ENCODE measurements around the gene CNNM4.
A peak's percentile ranks its signal among the peaks of the same experiment; 100 is the strongest.

Gene CNNM4

DNA sequence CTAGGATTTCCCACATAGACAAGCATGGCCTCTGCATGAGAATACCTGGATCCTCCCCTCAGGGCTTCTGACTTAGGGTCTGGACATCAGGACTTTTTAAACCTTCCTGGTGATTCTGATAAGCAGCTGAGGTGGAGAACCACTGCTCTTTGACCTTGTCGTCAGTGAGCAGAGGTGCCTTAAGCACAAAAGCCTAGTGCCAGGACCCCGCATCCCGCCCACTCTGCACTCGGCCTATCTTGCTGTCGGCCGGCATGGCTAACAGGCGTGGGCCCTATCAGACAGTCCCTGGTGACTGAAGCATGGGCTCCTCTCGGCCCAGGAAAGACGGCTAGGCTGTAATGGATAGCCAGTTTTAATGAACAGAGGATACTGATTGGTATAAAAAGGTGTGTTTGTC lies 76.9 kb downstream of the CNNM4 start:
- no peak for DNase-seq

DNA sequence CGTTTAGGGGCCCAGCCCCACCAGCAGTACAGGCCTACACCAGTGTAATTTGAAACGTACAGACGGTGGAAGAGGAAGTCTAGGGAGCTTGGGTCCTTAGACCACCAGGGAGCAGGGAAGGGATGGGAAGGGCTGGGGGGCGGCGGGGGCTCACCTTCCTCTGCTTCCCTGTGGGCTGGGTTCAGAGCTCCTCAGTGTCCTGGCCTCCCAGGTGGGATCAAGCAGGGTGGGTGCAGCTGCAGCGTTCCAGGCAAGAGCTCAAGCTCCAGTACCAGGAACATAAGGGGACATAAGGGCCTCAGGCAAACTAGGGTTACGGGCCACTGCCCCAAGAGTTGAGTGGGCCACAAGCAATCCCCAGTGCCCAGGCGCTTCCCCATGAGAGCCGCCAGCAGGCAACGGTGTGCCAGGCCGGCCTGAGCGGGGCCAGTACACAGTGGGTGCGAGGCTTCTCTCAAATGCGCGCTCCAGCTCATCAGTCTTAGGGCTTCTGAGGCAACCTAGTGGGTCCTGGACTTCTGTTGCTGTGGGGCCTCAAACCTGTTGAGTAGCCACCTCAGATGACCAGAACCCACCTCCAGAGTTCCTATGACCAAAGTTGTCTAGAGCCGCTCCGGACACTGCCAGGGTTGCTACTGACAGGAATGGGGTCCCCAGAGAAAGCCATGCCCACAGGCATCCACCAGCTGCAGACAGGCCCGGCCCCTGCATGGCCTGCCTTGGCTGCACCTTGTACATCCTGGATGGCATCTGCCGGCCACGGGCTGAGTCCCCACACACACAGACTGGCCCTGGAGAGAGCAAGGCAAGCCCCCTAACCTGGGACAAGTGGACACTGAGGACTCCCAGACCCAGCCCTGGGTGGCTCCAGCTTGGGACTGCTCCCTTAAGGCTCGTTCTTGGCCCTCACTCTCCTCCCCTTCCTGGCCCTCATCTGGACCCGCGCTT lies 77.9 kb downstream of the CNNM4 start:
- DNase-seq, result no peak

DNA sequence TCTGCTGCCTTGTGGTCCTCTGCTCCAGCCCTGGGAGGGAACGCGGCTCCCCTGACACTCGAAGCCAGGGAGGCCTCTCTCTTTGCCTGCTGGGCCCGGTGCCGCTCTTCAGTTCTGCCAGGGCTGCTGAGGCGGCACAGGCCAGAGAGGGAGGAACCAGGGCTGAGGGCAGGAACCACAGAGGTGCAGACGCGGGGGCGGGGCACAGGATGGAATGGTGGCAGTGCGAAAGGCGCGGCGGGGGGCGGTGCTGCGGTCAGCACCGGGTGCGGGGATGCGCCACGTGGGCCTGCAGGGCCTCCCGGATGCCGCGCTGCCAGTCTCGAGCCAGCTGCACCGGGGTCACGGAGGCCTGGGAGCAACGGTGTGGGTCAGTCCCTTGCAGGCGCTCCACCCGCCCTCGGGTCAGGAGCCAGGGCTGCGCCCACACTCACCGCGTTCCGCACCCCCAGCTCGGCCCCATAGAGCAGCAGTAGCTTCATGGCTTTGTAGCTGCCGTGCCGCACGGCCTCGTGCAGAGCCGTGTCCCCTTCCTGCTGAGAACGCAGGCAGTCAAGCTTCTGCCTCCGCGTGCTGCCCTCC lies 78.7 kb downstream of the CNNM4 start:
- DNase-seq, result no peak

DNA sequence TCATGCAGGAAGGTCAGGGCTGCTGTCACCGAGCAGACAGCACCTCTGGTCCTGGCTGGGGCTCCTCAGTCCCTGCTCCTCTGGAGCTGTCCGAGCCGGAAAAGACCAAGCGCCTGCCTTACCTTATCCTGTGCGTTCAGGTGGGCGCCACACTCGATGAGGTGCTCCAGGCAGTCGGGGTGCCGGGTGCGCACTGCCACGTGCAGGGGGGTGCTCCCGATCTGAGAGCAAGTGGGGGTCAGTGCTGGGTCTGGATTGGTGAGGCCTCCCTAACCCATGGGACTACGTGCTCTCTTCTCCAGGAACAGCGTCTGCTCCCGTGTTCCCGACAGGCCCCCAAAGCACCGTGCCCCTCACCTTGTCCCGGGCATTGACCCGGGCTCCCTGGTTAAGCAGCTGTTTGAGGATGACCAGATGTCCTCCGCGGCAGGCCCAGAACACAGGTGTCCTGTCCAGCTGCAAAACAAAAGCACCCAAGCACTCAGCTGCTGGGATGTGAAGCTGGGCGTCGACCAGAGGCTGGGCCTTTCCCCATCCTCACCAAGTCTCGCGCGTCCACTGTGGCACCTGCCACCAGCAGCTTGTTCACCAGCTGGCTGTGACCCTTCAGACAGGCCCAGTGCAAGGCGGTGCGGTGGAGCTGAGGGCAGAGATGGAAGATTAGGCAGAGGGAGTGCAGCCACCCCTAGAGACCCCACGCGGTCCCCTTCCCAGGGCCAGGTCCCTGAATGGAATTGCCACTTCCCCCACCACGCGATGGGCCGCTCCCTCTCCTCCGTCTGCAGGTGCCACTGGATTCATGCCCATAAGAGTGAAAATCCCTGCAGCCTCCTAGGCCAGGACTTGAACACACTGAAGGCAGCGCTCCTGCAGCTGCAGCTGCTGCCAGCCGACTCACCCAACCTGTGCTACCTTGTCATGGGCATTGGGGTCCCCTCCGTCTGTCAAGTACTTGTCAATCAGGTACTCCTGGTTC lies 79.5 kb downstream of the CNNM4 start:
- no peak for DNase-seq

DNA sequence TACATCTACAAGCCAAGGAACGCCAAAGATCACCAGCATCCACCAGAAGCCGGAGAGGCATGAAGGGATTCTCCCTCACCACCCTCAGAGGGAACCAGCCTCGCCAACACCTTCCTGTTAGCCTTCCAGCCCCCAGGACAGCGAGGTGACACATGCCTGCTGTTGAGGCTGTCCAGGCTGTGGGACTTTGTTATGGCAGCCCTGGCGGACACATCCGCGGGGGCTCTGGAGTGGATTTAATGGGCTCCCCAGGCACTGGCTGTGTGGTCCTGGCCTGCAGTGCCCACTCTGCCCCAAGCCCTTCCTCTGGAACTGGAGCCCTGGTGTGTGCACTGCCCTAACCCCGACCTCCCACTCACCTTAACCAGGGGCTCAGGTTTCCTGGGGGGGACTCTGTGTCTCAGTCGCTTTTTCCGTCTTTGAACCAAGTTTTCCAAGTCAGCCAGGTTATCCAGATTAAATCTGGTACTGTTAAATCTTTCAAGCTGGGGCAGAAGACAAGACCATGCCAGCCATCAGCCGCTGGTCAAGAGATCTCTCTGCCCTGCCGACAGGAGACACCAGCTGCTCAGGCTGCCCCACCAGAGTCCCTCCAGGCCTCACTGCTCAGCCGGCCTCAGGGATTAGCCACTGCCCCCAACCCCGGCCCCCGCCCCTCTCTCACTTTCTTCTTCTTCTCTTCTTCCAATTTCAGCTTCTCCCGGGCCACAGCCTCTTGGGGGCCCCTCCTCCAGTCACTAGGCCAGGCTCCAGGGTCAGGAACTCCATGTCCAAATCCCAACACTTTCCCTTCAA lies 81.2 kb downstream of the CNNM4 start:
- no peak for DNase-seq

DNA sequence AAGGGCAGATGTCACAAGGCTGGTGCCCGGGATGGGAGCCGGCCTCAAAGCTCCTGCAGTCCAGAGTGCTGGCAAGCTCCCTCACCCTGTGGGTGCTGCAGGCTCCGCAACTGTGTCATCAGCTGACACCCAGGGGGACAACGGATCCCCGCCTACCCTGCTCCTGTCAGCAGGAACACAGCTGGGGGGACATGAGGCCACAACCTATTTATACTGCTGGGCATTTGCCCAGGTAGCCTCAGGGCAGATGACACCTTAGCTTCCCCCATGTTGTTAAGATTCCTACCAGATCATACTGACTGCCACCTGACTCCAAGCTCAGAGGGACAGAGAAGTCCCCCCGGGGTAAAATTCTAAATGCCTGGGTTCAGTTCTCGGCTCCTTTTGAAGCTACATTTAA lies 81.9 kb downstream of the CNNM4 start:
- no peak for DNase-seq

DNA sequence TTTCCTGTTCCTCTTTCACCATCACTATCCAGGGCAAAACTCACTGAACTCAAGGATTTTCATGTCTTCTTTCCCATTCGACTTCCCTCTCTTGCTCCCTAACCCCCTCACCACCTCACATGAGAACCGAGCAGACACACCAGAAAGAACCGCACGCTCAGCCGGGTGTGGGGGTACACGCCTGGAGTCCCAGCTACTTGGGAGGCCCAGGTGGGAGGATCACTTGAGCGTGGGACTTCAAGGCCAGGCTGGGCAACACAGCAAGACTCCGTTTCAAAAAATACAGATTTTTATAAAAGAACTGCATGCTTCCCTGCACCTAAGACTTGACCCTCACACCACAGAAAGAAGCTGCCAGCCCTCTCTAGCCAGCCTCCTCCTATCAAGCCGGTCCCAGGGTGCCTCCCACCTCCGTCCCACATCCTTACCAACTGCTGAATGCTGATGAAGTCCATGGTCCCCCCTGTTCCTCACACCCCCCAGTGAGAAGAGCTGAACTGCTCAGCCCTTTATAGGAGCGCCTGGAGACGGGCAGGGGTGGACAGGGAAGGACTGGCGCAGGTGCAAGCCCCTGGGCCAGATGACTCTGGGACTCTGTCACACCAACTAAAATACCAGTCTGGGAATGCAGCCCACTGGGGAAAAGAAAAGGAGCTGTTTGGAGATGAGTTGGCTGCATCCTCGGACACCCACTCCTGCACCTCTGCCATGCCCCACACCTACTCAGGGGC lies 83.0 kb downstream of the CNNM4 start, which contains the start of gene ANKRD23:
TSS of gene ANKRD23 (minus strand) at position 484 of the 731 bp plus-strand sequence. CDS start at position 455, 29 bp downstream.
- no peak for DNase-seq

DNA sequence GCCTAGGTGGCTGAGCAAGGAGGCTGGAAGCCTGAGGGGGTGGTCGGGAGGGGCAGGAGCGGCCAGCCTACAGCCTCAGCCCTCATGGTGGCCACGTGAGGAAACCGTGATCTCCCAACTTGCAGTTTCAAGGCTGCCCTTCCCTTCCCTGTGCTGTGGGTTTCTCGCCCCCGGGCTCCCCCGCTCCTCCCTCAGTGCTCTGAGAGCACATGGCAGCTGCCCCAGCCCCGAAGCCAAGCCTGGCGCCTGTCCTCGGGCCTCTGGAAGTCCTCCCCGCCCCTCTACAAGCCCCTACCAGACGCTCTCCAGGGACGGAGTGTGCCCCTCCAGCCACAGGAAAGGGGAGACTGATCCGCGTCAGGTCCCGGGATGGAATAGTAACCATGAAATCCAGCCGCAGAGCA lies 83.7 kb downstream of the CNNM4 start:
- DNase-seq, result no peak

DNA sequence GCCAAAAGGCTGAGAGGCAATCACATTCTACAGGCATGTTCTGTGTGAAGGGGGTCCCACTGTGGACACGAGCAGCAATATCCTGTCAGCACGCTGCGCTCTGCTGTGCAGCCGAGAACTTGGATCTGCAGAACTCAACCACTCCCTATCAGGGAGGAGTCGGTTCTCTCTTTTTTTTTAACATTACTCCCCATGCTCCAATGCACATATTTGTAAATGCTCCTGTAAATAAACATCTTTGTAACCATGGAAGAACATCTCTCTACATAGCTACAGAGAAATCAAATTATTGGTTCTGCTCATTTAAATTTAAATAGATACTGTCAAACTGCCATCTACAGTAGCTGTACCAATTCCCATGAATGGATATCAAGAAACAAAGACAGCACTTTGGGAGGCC lies 86.1 kb downstream of the CNNM4 start:
- DNase-seq, result no peak

DNA sequence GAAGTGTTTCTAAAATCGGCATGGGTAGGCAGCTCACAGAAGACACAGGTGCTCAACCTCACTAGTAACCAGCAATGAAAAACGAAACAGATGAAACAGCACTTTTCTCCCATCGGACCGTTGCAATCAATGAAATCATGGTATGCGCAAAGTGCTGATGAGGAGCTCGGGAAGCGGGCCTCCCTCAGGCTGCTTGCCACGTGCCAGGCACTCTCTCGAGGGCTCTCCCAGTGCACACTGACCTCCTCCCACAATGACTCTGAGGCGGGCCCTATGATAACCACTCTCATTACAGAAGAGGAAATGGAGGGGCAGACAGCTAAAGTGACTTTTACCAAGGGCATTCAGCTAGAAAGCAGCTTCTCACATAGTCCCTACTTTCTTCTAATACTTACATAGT lies 86.9 kb downstream of the CNNM4 start:
- DNase-seq, result no peak

DNA sequence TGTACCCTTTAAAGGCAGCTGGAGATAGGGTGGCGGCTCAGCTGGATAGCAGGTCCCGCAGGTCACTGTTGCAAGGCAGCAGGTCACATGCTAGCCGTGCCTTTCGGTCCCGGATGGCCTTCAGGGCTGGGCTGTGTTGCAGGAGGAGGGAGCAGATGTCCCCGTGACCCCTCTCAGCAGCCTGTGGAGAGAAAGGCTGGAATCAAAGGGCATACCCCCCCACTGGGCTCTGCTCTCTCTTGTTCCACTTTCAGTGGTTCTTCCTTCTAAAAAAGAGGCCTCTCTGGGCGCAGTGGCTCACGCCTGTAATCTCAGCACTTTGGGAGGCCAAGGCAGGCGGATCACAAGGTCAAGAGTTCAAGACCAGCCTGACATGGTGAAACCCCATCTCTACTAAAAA lies 87.6 kb downstream of the CNNM4 start:
- no peak for DNase-seq

DNA sequence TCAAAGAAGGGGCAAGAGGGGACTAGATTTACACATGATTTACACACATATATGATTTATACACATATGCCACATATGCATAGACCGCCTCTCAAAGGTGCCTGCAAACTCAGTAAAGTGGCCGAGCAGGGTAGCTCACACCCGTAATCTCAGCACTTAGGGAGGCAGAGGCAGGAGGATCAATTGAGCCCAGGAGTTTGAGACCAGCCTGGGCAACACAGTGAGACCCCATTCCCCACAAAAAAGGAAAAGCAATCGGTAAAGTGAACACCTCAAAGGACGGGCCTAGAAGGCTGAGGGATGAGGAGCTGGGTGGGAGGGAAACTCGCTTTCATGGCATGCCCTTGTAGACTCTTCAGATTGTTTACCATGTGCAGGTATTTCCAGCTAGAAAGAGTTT lies 92.0 kb downstream of the CNNM4 start:
- DNase-seq, result no peak

DNA sequence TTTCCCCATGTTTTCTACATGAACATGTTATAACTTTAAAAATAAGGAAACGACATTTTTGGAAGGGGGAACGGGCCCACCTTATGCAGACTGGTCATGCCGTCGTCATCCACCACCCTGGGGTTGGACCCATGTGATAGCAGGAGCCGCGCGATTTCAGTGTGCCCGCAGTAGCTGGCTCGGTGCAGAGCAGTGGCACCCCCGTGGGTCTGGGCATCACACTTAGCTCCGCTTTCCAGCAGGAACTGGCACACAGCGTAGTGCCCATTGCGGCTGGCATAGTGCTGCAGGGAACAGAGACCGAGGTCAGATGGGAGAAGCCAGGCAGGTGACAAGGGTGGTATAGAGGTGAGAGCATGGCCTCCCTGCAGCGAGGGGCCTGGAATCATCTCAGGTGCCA lies 92.6 kb downstream of the CNNM4 start:
- DNase-seq, result no peak

DNA sequence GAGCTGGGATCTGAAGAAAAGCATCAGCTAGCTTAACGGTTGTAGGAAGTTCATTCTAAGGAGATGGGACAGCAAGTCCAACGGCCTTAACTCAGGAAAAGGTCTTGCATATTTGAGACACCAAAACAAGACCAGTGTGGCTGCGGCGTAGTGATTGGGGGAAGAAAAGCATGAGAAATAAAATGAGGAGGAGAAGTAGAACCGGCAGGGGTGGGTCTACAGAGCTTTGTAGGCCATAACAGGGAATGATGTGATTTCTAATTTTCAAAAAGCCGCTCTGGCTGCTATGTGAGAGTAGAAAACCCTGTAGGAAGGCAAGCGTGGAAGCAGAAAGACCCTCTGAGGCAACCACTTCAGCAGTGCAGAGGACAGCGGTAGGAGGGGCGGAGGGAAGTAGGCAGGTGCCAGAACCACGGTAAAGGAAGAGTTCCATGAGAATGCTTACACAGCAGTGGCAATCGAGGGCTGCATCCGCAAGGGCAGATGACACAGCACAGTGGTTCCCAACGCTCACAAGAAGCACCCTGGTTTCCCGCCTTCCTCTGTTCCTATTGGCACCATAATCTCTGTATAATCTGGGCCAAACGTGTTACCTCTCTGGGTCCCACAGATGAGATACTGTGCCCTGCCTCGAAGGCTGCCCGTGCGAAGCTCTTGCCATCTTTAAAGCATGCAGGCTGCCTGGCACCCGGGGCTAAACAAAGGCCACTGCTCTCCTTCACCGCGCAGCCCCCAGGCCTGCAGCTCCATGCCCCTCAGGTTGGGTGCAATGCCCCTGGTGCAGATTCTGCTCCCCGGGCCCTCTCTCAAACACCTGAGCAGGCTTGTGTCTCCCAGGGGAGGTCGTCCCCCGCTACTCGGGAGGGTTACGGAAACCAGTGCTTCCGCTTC lies 96.3 kb downstream of the CNNM4 start:
- no peak for DNase-seq

DNA sequence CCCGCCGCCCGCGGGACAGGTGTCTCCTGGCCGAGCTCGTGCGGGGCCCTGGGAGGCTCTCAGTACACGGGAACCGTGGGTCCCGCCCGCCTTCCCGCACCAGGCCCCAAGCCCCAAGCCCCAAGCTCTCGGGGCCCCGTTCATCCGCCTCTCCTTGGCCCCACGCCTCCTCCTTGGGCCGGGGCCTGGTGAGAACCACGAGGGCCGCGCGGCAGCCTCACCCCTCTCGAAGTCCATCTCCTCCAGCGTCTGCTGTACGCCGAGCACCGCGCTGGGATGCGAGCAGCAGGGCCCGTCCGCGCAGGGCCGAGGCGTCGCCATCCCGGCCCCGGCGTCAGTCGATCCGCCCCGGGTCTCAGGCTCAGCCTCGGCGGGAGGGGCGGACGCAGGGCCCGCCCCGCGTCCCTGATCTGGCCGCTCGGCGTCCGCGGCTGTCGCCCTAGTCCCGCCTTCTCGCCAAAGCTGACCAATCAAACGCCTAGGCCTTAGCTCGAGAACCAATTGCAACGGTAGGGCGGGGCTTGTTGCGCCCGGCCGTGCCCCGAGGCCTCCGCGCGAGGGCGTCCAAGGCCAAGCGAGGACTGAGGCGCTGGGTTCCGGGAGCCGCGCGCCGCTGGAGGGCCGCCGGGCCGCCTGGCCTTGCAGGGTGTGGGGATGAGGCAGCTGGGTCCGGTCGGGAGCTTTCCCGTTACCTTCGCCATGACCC lies 97.1 kb downstream of the CNNM4 start, which contains the start of gene ANKRD39:
TSS of gene ANKRD39 (minus strand) at position 350 of the 706 bp plus-strand sequence. CDS start at position 321, 29 bp downstream.
- DNase-seq, result peak; percentile 88

DNA sequence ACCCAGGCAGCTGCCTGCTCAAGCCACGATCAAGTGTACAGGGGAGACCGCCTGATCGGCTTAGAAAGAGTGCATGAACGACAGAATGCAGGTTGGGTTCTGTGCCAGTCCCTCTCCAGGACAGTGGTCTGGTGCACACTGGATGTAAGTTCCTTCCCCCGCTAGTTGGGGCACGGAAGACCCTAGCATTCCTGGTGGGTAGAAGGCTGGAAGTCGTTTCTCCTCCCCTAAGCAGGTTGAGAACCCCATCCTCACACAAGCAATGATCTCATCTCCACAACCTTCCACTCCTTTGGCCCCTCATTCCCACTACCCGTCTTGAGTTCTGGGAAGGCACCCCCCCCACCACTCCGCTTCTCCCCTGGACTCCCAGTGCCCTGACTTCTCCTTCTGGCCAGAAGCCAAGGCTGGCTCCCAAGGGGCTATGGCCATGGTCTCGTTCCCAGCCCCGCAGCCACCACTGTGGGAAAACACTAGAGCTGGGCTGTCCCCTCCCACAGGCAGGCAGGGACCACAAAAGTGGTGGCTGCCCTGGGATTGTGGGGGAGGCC lies 98.5 kb downstream of the CNNM4 start:
- no peak for DNase-seq

DNA sequence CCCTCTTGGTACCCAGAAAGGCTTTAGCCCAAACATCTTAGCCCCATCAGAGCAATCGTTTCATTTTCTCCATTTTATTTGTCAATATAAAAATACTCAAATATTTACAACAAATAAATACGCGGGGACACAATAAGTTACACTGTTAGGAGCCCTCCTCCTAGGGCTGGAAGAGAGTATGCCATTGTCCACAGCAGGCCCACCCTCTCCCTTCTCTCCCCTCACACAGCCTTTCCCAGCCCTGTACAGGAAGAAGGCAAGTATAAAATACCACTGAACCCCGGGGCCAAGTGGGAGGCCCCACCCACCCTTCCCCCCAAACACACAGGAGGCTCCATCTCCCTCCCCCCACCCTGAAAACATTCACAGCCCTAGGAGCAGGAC lies 99.0 kb downstream of the CNNM4 start:
- no peak for DNase-seq

DNA sequence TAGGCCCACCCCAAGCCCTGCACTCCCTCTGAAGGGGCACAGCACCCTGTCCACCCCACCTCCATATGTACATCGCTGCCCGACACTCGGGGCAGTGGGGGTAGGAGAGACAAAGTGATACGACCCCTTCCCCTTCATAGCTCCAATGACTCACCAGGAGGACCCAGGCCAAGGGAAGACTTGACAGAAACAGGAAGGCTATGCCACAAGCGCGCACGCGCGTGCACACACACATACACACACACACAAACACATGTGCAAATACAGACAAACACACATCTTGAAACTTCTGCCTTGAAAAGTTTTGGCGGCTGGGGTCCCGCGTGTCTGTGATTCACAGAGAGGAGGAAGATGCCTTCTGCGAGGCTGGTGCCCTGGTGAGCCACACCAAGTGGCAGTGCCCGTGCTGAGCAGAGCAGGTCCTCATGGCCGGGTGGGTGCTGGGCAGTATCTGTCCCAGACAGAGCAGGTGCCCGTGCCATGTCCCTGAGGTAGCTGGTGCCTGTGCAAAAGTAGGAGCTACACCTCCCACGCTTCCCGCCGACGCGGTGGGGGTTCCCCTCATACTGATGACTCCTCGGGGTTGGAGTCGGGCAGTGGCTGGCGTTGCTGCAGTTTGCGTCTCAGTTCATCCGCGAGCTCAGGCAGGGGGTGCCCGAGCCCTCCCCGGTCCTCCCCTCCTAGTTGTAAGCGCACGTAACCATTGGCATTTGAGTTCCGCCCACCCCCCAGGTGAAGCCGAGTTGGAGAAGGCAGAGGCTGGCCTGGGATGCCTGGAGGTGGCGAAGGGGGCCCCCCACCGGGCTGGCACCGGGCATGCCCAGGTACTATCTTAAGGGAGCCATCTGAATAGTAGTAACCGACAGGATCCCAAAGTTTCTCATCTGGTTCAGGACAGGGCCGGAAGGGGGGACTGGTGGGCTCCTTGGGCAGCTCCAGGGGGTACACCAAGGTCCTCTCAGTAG lies 99.6 kb downstream of the CNNM4 start:
- DNase-seq, result no peak

Data from NCI-H2081 treated with DMSO at 0.1 percent for 48 hours (cell line).